GM21786 (cell line): ENCODE measurements around the gene ATG2A.

ENCODE experiments used
- ATAC-seq: cut with Tn5 transposase; IDR thresholded peaks from one replicate; pipeline ENCODE4 v1.9.1; 2021; ENCODE audit not compliant: unreplicated experiment

Gene ATG2A

GRCh38 chr11:64872790-64873488 lies 44.1 kb downstream of the ATG2A start:
- ATAC-seq, result no peak

DNA sequence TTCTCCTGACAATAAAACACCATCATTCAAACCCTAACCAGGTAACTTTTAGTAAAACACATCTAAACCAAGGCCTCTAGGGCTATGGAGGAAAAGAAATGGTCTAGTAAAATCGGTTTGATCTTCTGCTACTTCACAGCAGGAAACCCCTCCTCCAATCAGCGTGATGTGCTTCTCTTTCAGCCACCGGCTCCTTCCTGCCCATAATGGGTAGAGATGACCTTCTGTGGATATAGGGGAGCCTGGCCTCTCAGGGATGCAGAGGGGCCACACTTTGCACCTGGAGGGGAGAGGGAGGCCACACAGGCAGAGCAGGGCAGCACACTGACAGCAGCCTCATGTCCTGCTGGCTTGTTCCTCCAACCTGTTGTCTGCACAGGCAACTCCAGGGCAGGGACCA lies 45.5 kb downstream of the ATG2A start:
- no peak for ATAC-seq

DNA sequence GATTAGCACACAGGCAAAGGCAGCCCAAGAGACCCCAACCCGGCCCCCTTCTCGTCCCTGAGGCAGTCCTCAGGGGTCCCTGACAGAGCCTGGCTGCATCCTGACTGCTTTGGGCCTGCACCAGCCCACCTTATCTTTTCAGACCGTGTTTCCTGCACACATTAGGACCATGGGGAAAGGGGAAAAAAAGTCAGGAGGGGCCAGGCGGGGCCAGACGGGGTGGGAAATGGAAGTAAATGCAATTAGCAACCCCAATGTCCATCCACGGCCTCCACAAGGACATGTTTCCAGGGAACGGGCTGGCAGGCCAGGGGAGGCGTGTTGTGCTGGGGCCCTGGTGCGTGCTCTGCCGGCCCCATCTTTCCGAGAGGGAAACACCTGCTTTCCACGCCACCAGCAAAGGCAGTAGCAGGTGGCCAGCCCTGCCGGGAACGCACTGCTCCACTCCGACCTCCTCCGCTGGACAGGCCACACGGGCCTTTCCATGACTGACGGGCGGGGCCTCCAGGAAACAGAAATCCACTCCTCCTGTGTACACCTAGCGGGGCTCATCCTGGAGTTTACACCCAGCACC lies 46.0 kb downstream of the ATG2A start:
- no peak for ATAC-seq

DNA sequence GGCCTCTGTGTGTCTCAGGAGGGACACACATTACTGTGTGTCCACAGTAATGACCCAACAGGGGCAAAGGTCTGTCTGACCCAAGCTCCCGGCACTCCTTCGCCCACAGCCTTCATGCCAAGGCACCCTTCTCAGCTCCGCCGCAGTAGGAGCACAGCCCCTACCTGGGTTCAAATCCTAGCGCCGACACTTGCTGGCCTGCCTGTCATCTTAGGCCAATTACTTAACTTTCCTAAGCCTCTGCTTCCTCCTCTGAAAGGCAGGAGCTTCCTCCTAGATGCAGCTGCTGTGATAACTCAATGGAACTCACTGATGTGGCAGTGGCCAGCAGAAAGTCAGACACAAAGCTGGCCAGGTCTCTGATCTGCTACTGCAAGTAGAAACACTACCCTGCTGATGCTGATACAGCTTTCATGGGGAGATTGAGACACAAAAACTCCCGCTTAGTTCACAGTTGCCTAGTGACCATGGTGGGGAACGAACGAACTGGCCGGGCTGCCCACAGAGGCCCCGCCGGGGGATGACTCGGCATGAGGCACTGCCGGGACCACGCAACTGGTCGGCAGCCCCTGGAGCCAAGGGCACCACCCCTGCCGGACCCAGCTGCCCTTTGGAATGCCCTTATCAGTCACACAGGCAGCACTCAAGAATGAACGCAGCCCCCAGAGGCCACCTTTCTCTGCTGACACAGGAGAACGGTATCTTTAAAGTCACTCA lies 46.7 kb downstream of the ATG2A start:
- no peak for ATAC-seq

DNA sequence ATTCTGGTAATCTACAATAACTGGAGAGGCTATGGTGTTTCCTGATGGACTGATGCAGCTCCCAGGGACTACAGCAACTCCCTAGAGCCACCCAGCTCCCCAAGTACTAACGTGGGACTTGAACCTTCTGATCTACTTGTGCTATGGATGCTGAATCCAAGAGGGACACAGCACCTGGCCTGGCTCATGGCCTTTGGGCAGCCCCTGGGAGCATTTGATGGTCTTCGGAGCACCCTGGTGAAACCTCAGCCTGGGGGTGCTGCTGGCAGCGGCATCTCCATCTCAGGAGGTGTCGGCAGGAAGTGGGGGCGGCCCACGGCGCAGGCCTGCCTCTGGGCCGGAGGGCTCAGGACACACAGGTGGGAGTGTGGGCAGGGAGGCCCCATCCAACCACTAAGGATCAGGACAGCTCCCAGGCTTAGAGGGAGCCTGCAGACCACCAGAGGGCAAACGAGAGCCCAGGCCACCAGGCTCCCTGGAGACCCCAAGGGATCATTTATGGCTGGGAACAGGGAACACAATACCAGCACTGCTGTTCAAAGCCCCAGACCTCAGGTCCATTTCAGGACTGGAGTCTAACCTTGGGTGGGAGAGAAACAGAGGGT lies 47.3 kb downstream of the ATG2A start:
- ATAC-seq, result no peak

DNA sequence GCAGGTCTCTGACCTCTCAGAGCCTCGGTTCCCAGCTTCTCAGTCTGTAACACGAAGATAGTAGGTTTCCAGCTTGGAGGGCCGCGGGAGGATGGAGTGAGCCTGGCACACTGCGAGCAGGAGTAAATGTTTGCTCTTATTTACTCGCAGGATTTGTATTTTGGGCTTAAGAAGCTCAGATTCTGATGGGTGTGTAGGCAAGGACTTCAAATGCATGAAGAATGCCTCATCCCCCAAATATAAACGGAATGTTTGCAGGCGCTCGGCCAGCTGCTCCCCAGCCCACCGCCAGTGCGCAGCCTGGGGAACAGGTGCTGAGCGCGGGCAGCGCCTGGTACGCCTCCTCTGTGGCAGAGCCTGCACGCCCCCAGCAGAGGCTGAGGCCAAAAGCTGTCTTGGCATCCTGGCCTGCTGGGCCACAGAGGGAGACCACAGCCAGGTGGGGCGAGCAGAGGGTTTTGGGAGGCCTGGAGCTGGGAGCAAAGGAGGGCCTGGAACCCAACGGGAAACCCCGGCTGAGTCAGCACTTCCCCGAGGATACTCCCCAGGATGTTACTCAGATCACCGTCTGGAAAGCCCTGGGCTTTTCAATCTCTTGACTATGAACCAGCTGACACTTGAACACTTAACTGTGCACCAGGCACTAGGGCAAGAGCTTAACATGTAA lies 48.0 kb downstream of the ATG2A start:
- no peak for ATAC-seq

- ATAC-seq, result no peak
These were observed 49.1 kb downstream of the ATG2A start for GRCh38 chr11:64867748-64868462.

GRCh38 chr11:64866173-64866491 lies 50.9 kb downstream of the ATG2A start:
- ATAC-seq, result no peak

DNA sequence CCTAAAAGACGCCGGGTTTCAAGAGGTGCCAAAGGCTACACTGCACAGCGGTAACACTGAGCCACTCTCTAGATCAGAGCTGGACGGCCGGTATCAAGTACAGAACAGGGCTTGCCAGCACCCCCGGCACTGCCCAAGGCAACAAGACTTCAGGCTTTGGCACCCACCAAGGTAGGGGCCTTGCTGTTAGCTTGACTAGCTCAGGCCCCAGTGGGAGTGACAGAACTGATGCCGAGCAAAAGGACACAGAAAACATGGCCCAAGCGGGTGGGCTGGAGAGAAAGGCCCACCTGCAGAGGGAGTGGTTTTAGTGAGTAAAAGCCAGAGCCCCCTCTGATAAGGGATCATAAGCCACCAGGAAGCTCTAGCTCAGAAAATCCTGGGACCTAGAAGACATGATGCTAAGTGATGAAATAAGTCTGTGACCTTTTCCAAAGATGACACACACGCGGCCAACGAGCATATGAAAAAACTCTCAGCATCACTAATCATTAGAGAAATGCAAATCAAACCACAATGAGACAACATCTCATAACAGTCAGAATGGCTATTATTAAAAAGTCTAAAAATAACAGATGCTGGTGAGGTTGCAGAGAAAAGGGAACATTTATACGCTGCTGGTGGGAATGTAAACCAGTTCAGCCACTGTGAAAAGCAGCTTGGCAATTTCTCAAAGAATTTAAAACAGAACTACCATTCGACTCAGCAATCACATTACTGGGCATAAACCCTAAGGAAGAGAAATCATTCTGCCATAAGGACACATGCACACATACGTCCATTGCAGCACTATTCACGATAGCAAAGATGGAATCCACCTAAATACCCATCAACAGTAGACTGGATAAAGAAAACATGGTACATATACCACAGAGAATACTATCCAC lies 51.5 kb downstream of the ATG2A start:
- ATAC-seq, result peak; percentile 44

- ATAC-seq, result no peak
These were observed 52.3 kb downstream of the ATG2A start for GRCh38 chr11:64864473-64865285.

GRCh38 chr11:64864135-64864472 lies 52.9 kb downstream of the ATG2A start:
- no peak for ATAC-seq

GRCh38 chr11:64863391-64864060 lies 53.5 kb downstream of the ATG2A start:
- no peak for ATAC-seq

DNA sequence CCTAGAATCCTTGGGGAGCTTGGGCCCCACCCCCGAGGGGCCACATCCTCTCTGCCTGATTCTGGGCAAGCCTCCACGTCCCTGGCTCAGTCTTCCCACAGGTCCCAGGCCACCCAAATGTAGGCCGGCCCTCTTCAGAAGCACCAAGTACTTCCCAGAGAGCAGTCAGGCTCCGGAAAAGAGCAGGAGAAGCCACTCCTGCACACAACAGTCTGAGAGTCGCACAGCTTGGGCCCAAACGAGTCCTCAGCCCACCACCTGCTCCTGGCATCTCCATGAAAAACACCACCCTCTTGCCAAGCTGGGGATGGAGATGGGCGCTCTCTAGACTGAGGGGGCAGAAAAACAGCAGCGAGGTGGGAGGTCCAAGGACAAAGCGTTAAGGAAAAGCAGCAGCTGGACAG lies 54.0 kb downstream of the ATG2A start:
- no peak for ATAC-seq

DNA sequence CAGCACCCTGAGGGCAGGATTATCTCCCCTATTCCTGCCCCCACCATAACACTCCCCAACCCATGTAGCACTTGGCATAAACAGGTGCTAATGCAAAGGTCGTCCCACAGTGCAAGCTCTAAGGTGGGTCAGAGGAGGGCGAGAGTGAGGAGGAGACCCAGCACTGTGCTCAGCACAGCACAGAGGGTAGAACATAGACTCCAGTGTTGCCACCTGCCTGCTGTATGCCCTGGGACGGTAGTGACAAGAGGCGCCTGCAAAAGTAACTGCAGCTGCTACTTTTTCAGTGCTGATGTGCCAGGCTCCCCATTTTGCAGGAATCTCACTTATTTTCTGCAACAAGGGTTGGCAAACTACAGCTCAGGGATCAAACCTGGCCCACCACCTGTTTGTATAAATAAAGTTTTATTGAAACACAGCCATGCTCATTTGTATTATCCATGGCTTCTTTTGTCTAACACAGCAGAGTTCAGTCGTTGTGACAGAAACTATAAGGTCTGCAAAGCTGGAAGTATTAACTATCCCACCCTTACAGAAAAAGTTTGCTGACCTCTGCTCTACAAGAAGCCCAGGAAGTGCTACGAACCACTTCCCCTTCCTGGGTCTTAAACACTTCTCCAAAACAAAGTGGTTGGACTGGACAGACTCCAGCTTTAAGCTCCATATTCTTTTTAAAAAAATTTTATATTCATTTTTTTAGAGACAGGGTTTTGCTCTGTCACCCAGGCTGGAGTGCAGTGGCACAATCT lies 55.6 kb downstream of the ATG2A start:
- ATAC-seq, result no peak

DNA sequence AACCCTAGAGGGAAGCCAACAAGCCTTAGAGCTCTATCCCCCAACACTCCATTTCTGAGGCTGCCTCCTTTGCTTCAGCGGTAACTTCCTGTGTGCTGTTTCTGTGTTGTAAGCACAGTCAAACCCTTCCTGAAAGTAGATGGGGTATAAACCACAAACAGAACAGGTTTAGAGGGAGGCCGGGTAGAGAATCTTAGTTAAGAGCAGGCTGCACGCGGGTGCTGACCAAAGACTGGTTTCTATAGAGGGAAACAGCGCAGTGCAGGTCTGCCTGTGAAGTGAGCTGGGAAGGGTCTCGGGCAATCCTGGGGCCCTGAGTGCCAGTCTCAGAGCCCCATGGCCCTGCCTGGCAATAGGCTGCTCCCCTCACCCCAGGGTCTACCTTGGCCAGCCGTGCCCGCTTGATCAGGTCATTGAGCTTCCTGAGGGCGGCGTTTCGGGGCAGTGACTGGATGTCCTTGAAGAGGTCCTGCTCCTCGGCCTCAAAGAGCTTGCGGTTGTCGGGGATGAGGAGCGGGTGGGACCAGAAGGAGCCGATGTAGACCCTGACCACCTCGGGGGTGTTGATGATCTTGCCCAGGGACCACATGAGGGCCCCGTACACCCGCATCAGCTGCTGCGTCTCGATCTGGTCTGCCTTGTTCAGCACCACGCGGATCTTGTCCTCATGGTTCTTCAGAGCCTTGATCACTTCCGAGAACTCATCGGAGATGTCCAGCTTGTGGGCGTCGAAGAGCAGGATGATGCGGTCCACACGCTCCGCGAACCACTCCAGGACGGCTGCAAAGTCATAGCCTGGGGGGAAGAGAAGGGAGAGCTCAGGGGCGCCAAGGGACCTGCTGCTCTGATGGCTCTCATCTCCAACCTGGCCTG lies 57.2 kb downstream of the ATG2A start:
- peak; percentile 65 for ATAC-seq

- ATAC-seq, result no peak
These were observed 58.3 kb downstream of the ATG2A start for GRCh38 chr11:64858467-64859263.
